Putamen (tissue), 1 donor: ENCODE measurements around the gene ACBD4.

Source experiments
- DNase-seq: peaks from one replicate; pipeline ENCODE4 v3.0.0-alpha.2; 2016; ENCODE audit warnings: low spot score

The ACBD4 gene

GRCh38 chr17:45136846-45137560 is 1.5 kb downstream of the ACBD4 start:
- DNase-seq = no peak

DNA sequence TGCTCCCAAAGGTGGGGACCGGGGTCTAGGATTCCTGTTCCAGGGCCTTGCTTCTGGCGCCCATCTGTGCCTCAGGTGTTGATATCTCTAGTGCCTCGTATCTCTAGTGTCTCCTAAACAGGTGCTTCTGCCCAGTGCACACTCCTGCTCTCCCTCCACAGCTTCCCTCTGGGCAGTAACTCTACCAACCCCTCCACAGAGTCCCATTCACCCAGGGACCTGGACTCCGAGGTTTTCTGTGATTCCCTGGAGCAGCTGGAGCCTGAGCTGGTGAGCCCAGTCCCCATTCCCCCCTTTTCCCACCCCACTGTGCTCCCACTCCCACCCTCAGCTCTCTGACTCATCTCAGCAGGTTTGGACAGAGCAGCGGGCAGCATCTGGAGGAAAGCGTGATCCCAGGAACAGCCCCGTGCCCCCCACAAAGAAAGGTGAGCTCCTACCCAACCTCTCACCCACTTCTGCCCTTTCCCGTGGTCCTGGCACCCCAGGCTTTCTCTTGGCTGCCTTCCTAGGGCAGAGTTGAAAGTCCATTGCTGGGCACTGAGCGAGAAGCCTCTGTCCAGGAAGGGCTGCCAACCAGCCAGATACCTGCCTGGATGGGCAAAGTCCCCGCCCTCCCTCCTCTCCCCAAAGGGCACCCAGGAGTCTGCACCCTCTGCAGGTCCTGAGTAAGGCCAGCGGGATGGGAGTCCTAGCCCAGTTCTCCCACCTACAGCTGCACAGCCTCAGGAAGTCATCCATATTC is 2.2 kb downstream of the ACBD4 start:
- DNase-seq = no peak

DNA sequence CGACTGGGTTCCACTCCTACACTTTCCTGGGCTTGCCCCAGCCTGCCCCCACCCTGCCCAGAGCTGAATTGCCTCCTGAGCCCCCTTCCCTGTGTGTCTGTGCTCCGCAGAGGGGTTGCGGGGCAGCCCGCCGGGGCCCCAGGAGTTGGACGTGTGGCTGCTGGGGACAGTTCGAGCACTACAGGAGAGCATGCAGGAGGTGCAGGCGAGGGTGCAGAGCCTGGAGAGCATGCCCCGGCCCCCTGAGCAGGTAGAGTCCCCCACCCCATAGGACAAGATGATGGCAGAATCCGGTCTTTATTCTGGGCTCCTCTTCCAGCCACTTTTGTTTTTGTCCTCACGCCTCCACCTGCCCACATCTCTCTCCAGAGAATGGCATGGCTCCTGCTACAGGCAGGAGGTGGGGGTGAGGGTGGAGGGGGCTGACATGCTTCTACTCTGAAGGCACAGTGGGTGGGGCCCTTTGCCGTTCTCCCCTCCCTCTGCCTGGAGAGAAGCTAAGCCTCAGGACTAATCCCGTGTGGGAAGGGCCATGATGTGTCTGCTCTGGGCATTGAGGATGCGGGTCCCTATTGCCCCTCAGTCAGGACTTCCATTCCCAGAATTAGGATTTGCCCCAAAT is 3.5 kb downstream of the ACBD4 start:
- DNase-seq = no peak

DNA sequence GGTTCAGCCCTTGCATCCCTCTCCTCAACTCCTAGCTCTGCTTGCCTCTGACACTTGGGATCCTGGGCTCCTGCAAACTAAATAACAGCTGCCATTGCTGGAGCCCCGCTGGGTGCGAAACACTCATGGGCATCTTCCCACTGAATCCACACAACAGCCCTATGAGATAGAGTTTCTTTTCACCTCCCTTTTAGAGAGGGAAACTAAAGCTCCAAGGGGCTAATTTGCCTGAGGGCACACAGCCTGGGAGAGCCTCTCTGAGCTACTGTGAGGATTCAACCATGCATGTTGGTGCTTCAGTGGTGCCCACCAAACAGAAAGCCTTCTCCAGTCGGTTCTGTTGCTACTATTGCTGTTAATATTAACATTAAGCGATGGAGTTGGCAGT is 4.0 kb downstream of the ACBD4 start:
- no peak for DNase-seq

GRCh38 chr17:45143094-45143670 is 7.7 kb downstream of the ACBD4 start:
- no peak for DNase-seq

GRCh38 chr17:45143767-45144198 is 8.3 kb downstream of the ACBD4 start:
- peak; percentile 67 for DNase-seq

- DNase-seq = no peak
These were observed 8.9 kb downstream of the ACBD4 start for GRCh38 chr17:45144199-45145034.

DNA sequence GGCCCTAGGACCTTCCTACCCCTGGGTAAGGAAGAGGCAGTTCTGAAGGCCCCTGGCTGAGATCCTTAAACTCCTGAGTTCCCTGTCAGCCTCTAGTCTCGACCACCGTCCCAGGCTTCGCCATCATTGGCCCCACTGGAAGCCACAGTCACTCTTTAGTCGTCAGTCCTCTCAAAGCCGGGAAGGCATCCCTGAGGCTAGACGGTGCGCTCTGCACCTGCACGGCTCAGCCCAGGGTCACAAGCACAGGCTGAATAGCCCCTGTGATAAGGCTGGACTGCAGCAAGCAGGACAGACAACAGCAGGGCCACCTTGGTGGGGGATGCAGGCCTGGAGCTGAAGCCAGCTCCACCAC is 9.5 kb downstream of the ACBD4 start:
- DNase-seq = no peak

DNA sequence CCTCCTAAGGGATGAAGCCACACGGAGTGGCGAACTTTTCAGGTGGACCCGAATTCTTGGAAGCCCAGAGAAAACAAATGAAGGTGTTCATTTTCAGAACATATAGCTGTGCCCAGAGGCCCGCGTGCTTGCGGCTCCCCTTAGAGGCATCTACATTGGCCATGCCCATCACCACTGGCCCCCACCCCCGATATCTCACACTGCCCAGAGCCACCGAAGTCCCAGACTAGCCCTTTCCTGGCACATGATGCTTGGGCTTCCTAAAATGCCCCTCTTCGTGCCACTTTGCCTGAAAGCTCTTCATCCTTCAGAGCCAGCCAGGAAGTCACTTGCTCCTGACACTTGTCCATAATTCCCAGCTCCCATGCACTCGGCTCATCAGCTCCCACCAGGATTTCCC is 10.7 kb downstream of the ACBD4 start:
- DNase-seq = no peak

DNA sequence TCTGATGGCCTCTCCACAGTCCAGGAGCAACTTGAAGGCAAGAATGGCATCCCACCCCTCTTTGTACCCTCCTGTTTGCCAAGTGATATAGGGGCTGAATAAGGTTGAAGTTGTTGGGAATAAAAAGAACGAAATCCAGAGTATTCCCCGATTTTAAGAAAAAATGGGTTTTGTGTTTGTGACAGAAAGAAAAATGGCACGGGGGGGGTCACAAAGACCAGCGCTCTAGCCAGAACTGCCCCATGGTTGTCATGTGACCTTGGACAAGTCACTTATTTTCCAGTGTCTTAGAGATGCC is 11.1 kb downstream of the ACBD4 start:
- no peak for DNase-seq

DNA sequence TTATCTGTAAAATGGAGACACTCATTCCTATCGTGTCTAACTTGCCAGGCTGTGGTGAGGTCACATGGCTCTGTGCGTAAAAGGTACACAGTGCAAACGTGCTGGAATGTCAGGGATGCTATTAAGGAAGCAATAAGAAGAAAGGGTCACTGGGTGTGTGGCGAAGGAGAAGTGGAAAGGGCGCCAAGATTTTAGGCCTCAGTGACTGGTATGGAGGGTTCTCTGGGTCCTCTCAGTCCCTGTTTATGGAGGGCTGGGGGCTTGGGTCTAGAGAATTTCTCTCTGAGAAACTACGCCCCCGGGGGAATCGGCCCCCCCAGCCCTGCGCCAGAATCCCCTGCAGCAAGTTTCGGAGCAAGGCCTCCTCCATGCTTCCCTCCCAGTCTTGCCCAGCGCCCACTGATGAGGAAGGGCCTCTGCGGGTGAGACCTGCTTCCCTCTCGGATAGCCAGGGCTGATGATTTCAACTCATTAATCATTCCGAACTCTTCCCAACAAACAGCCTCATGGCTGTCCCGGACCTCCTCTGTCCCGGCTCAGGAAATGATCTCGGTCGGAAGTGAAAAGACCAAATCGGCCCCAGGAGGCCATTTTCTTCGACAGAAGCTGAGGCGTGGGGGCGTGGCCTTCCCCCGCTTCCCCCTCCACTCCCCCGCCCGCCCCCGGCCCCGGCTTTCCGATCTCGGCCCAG is 11.5 kb downstream of the ACBD4 start:
- DNase-seq = no peak

GRCh38 chr17:45147581-45148182 is 12.2 kb downstream of the ACBD4 start:
- peak; percentile 93 for DNase-seq

- peak; percentile 100 for DNase-seq
These were observed 12.9 kb downstream of the ACBD4 start, which contains the start of gene HEXIM1 for GRCh38 chr17:45148183-45149036. HEXIM1 (plus strand) TSS chr17:45148475; CDS start chr17:45149191, 716 bp downstream.

DNA sequence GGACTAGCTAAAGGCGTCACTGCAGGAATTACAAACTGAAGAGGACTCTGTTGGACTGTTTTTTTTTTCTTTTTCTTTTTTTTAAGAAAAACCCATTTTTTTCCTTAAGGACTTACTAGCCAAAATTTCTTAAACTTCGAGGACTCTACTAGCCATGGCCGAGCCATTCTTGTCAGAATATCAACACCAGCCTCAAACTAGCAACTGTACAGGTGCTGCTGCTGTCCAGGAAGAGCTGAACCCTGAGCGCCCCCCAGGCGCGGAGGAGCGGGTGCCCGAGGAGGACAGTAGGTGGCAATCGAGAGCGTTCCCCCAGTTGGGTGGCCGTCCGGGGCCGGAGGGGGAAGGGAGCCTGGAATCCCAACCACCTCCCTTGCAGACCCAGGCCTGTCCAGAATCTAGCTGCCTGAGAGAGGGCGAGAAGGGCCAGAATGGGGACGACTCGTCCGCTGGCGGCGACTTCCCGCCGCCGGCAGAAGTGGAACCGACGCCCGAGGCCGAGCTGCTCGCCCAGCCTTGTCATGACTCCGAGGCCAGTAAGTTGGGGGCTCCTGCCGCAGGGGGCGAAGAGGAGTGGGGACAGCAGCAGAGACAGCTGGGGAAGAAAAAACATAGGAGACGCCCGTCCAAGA is 13.7 kb downstream of the ACBD4 start:
- DNase-seq = peak; percentile 85

- DNase-seq = peak; percentile 57
These were observed 14.5 kb downstream of the ACBD4 start for GRCh38 chr17:45149669-45150664.

- no peak for DNase-seq
These were observed 15.7 kb downstream of the ACBD4 start for GRCh38 chr17:45150911-45151809.

DNA sequence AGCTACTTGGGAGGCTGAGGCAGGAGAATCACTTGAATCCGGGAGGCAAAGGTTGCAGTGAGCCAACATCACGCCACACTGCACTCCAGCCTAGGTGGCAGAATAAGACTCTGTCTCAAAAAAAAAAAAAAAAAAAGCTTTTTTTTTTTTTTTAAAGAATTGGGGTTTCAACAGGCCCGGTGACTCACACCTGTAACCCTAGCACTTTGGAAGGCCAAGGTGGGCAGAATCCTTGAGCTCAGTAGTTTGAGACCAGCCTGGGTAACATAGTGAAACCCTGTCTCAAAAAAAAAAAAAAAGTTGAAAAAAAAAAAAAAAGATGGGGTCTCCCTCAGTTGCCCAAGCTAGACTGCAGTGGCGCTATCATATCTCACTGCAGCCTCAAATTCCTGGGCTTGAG is 19.5 kb downstream of the ACBD4 start:
- DNase-seq = no peak
